ENCODE measurements around the gene SGPP2.

The SGPP2 gene

DNA sequence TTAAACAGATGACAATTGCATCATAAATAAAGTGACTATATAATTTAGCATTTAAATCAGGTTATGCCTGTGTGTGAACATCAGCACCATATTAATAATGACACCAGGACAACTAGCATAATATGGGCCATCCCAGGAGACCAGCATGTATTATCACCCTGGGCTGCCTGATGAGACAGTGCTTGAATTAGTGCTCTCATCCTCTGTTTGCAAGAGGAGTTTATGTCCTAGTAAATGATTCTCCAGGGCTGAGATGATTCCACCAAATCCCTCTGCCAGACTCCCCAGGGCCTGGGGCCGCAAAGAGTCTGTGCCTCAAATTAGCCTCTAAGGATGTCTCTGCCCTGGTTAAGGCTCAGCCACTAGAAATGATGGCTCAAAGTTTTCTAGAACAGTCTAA is 97.7 kb downstream of the SGPP2 start:
- no peak for DNase-seq (ENCODE audit: low read depth in 1 of 2, low spot score in 1 of 2)

DNA sequence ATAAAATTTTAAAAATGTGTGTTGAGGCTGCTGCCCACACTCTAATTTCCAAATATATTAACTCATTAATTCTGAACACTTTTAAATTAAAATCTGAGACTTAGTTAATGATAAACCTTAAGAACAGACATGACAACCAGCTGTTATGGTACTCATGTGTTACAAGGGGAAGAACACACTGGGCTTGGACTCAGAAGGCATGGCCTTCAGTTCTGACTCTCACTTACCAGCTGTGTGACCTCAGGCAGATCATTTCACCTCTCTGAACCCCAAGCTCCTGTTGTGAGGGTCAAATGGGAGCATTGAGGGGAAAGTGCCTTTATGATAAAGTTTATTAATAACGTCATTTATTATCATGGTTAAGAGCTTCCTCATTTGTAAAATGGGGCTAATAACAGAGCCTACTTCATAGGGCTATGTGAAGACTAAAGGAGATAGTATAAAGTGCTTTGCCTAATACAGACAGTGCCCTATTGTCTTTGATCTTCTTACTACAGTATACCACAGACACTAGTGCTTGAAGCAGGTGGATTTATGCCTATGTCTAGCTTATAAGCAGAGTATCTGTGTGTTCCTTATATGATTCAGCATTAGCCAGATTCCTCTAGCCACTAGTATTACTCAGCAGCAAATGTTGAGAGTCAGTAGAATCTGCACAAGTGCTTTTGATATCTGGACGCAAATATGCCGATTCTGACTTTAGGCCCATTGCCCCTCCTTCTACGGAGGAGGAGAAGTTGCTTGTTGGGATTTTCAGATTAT is 99.6 kb downstream of the SGPP2 start:
- no peak for DNase-seq (ENCODE audit: low read depth in 1 of 2, low spot score in 1 of 2)

DNA sequence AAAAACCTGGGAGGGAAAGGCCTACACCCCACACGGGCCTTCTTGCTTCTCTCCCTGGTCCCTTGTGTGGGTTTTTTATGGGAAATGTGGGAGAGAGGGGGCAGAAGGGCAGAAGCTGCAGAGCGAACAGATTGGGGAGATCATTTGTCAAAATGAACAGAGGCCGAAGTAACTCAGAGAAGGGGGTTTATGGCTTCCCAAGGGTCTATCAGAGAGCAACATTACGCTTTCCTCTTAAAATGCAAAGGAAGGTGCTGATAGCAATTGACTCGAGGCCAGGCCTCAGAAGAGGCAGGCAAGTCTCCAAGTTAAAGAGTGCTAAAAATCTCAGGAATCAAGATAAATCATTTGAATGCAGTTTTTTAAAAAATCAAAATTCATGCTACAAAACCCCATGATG is 101.5 kb downstream of the SGPP2 start:
- DNase-seq (ENCODE audit: low read depth in 1 of 2, low spot score in 1 of 2) = no peak

DNA sequence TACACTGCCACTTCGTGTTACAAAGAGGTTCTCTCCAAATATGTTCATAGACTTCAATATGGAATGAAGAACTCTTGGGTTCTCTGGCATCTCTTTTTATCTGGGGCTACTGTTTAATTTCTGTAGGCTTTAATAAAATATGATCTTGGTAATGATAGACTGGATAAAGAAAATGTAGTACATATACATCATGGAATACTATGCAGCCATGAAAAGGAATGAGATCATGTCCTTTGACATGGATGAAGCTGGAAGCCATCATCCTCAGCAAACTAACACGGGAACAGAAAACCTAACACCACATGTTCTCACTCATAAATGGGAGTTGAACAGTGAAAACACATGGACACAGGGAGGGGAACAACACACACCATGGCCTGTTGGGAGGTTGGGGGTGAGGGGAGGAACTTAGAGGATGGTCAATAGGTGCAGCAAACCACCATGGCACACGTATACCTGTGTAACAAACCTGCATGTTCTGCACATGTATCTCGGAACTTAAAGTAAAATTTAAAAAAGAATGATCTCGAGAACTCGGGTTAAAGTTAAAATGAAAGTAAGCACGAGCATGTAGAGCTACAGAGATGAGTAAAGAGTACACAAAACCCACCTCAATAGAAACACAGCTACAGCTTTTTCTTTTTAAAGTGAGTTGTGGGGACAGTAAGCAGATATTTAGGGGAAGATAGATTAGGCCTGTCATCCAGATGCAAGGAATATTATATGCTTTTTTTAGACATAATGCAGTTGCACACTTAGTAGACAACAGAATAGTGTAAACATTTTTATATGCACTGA is 102.3 kb downstream of the SGPP2 start:
- DNase-seq (ENCODE audit: low read depth in 1 of 2, low spot score in 1 of 2) = no peak

DNA sequence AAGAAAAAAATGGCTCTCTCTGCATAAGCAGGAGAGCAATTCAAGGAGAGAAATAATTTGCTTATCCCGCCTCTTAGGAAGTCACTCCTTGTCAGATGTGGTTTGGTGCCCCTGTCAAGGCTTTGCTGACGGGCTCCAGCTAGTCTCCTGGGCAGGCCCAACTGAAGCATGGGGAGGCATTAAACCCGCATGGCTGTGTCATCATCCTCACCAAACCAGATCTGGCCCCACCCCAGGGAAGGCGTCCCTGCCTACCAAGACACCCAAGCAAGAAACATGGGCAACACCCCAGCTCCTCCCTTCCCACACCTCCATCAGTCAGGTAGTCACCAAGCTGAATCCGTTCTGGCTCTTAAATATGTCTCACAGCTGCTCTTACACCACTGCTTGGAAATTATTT is 108.0 kb downstream of the SGPP2 start:
- DNase-seq (ENCODE audit: low read depth in 1 of 2, low spot score in 1 of 2) = no peak

DNA sequence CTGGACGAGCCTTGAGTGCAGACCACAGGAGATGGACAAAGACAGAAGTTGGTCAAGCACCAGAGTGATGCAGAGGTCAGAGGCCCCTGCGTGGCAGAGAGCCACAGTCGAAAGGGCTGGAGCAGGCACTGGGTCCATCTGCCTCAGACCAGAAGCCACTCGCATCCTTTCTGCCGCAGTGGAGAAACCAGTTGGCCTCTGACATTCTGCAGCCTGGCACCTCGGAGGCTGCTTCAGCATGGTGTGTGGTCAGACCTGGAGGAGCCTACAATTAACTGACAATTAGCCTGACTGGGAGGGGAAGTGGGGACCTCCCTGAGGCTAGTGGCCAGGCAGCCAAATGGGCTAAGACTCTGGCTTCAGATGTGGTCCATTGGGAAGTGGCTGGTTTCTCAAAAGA is 111.1 kb downstream of the SGPP2 start:
- no peak for DNase-seq (ENCODE audit: low read depth in 1 of 2, low spot score in 1 of 2)

DNA sequence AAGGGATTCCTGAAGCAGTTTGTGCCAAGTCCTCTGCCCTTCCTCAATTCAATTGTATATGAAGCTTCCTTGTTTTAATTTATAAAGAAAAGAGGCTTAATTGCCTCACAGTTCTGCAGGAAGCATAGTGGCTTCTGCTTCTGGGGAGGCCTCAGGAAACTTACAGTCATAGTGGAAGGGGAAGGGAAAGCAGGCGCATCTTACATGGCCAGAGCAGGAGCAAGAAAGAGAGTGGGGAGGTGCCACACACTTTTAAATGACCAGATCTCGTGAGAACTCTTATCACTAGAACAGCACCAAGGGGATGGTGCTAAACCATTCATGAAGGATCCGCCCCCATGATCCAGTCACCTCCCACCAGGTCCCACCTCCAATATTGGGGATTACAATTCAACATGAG is 114.2 kb downstream of the SGPP2 start:
- no peak for DNase-seq (ENCODE audit: low read depth in 1 of 2, low spot score in 1 of 2)

DNA sequence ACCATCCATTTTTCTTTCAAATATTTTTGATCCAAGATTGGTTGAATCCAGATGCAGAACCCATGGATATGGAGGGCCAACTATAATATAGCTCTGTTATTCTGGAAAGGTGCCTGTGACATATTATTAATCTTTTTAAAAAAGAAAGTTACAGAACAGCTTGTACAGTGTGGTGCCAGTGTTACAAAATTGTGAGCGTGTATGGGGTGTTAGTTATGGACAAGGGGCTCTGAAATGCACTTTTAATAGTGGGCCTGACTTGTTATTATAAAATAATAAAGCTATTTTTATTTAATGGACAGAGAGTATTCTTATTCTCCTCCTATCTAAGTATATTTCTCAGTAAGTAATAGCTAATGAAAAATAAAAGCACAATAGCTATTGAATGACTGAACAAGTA is 120.3 kb downstream of the SGPP2 start:
- DNase-seq (ENCODE audit: low read depth in 1 of 2, low spot score in 1 of 2) = no peak

DNA sequence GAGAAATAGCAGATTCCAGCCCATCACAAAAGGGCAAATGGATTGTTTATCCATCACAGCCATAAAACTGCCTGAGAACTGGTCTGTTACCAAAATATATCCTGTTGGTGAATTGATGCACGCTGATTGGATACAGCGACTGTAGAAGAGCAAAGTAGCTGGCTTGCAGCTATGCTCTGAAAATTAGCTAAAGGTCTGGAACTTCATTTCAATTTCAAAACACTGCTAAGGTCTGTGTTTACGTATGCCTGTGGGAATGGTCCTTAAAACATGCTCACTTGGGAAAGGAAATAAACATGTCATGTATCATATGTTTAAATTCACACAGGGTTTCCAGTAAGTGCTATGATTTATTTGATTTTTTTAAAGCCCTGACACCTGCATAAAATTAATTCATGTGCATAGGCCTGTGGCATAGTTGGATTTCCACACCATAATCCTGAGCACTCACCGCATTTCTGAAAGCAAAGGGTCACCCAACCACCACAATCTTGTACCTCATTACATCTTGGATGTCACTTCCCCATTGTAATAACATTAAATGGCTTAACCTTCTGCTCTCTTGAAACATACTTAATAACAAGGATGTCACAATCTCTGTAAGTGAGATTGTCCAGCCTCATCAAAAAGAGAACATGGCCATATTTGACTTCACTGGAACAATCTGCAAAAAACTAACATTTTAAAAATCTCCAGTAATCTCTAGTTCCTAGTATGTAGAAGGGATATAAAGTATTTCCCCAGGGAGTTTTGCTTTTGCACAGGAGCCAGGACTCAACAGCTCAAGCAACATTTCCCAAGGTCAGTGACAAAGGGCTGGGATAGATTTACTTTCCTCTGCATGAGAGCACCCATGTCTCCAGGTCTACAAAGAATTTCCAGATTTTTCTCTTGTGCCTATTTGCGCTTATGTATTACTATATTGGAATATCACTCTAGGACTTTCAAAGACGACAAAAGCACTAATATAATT is 121.8 kb downstream of the SGPP2 start:
- no peak for DNase-seq (ENCODE audit: low read depth in 1 of 2, low spot score in 1 of 2)

DNA sequence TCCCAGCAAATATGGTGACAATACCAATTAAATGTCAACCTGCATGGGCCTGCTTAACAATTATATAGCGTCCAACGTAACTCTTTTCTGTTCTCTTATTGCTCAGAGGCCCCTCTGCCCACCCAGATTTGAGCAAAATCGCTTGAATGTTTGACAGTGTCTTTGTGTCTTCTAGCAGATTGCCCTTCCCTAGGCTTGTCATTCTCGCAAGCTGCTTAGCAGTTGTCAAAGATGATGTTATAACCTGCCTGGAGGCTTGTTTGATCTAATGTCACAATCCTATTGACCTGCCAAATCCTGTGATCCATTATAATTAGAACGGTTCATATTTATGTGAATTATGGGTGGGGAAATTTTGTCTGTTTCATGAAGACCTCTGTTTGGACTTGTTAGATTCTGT is 122.7 kb downstream of the SGPP2 start:
- no peak for DNase-seq (ENCODE audit: low read depth in 1 of 2, low spot score in 1 of 2)

DNA sequence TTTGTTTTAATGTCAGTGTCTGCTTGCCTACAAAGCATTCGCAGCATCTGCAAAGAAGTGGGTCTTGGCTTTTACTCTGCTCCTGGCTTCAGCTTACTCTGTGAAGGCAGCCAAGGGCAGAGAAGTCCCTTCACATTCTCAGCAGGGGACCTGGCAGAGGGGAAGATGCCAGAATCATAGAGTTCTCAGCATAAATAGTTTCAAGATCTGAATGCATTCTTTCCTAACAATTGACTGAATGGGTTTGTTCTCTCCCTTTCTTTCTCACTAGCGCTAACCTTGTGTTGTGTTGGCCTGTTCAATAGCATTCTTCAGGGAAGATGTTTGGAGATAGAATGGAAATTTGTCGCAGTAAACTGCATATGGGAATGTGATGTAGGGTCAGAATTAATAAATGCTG is 124.6 kb downstream of the SGPP2 start:
- no peak for DNase-seq (ENCODE audit: low read depth in 1 of 2, low spot score in 1 of 2)

DNA sequence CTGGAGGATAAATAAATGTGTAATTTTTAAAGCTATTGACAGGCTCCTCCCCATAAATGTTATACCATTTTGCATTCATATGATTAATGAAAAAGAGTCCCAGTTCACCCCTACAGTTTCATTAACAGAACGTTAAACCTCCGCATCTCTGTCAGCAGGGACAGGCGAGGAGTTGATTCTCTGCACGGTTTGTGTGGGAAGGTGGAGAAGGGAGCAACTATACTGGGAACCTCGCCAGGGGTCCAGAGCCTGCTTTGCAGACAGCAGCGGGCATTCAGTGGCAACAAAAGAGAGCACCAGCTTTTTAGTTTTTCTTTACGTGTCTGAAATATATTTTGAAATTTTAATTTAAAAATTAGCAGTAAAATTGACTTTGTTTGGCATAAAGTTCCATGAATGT is 130.2 kb downstream of the SGPP2 start:
- no peak for DNase-seq (ENCODE audit: low read depth in 1 of 2, low spot score in 1 of 2)

DNA sequence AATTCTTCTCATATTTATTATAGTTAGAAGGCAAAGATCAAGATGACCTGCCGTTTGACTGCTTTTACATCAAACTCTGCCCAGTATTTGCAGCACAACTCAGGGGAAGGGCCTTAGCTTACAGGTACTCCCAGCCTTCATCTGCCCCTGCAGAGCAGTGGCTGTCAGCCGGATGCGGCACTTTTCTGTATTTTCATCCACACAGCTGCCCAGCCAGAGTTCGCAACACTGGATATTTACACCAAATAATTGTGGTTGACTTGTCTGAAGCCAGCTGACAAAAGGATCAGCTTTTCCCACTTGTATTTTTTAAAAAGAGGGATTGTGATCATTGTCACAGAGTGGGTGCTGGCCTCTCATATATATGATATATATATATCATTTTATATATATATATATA is 136.8 kb downstream of the SGPP2 start:
- DNase-seq (ENCODE audit: low read depth in 1 of 2, low spot score in 1 of 2) = no peak

DNA sequence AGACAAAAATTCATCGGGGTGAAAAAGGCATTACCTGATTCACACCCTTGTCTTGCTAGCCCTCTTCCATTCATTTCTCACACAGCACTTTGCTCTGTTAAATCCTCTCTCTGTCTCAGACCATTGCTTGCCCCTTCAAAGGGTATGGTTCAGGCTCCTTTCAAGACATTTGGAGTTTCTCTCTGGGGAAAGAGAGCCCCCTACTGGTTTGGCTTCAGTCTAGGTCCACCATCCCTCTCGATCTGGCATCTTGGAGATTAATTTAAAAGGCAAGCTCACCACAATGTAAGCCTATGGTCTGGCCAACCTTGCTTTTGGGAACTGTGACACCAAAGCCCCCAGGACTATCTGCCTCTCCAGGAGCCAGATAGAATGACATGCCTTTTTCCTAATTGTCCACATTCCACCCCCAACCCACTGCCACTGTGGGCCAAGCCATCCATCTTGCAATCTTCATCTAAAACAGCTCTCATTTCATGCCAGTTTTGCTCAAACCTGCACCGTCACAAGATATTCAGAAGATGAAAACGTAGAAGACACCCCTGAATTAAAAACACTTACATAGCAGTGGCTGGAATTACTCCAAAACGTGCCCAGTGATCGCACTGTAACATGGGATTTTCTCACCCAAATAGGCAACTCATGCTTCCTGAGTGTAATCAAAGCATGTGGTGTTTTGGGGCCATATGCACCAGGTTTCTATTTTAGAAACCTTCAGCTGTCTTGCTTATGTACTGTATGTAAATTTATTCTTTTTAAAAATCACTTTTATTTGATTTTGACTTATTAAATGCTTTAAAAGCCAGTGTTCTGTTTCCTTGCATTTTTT is 137.7 kb downstream of the SGPP2 start:
- no peak for DNase-seq (ENCODE audit: low read depth in 1 of 2, low spot score in 1 of 2)

DNA sequence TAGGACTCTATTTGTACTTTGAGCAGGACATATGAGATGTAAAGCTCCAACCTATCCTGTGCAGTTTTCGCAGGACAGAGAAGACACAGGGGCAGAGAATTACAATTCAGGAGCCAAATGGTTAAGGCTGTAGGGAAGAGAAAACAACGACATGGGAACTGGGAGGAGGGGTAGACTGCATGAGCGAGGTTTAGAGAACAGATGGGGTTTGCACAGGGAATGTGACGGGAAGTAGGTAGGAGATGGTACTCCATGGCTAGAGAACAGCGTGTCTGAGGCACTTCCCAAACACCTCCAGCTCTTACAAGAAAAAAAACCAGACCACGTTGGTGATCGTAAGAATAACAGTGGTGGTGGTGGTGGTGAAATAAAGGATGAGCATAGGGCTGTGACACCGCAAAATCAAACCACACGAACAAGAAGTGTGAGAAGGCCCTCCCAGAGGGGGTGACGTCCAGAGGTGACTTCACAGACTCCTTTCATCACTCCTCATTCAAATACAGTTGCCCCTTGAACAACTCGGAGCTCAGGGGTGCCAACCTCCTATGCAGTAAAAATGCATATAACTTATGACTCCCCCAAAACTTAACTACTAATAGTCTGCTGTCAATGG is 138.9 kb downstream of the SGPP2 start:
- no peak for DNase-seq (ENCODE audit: low read depth in 1 of 2, low spot score in 1 of 2)

DNA sequence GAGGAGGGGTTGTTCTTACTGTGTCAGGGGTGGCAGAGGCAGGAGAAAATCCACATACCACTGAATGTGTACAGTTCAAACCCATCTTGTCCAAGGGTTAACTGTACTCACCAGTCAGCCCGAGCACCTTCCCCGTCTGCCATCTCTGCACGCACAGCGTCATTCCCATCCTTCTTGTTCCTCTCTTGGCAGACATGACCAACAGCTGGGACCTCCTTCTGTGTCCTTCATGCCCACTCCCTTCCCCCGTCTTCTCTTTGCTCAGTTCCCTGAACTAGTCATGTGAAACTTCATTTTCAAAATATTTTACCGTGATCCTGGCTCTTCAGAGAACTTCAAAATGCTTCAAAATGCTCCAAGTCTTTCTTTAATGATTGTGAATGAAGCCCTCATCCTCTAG is 139.6 kb downstream of the SGPP2 start:
- DNase-seq (ENCODE audit: low read depth in 1 of 2, low spot score in 1 of 2) = no peak

DNA sequence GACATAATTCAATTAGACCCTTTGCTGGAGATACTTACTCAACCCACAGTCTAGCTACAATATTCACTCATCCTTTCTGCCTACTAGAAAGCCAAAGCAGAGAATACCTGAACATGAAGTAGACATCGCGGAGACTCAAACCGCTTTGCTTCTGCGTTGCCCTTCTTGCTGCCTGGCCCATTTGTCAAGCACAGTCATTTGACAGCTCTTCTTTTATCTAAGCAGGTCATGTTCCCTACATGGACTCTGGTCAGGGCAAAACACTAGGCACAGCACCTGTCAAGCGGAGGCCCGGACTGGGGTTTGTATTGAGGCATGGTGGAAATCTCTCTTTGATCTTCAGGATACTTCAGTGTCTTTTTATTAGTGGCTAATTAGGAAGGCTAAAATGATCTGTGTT is 141.9 kb downstream of the SGPP2 start:
- no peak for DNase-seq (ENCODE audit: low read depth in 1 of 2, low spot score in 1 of 2)

DNA sequence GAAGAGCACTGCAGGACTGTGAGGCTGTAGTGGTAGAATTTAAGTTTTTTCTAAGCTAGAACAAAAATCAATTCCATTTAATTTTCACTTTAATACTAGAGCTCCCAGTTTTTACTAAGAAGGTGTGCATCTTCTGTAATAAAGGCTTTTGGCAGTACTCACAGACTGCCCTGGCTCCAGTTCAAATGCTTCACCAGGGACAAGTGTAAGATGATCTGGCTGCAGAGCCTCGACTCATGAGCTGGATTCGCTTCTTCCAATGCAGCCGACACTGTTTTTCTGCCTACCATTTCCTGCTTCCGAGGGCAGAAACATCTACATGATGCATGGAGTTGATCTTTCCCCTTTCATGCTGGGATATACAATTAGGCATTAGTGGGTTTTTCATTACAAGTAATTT is 144.5 kb downstream of the SGPP2 start:
- no peak for DNase-seq (ENCODE audit: low read depth in 1 of 2, low spot score in 1 of 2)

DNA sequence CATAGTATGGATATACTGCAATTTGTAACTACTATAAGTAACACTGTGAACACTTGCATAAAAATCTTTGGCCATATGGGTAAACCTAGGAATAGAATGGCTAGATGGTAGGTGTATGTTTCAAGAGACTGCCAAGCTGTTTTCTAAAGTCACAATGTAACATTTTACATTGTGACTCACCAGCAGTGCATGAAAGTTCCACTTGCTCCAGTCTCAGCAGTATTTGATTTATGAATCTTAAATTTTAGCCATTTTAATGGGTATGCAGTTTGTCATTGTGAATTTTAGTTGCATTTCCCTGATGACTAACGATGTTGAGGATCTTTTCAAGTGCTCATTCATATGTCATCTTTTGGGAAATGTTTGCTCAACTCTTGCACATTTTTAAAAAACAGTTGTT is 145.5 kb downstream of the SGPP2 start:
- DNase-seq (ENCODE audit: low read depth in 1 of 2, low spot score in 1 of 2) = no peak

DNA sequence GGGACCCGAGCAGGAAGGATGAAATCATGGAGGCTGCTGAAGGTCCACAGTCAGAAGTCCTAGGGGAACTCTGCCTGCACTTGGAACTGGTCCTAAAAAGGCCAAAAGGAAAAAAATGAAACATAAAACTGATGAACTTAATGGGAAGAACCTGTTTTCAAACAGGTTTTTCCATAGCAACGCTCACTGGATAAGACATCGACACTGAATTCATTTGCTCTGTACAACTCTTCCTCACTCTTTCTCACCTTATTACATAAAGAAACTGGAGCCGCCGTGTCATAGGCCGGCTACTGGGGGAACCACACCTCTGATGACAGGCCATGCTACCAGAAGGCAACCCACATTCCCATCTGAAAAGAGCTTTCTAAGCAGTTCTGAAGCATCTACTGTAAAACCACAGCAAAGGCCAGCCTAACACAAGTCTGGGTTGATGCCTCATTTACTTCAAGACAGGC is 147.9 kb downstream of the SGPP2 start:
- no peak for DNase-seq (ENCODE audit: low read depth in 1 of 2, low spot score in 1 of 2)

All from activated T-helper 1 cell treated with anti-CD3 and anti-CD28 coated beads, Interleukin-2, amount 50 U/mL, for 16 hours (primary cell).